Measurements from ENCODE around the gene POMC. TPM values are rescaled to one million over a fixed set of nuclear protein-coding genes. Genes with fewer than 3 reads are reported as not detected.
A peak's percentile ranks its signal among the peaks of the same experiment; 100 is the strongest.
"Not testable (repeated sequence)": the region's sequence is repeated elsewhere in the genome, so short reads cannot be mapped to it uniquely, and the experiment has no call there.

POMC gene
- total RNA-seq, 2 donors from 2014 or later, result 5.3 to 10.6 TPM

- ATAC-seq; intact Hi-C loops (cut with DNase I); DNase-seq: not testable (repeated sequence)
Observed at GRCh38 chr2:25150993-25151392, 17.4 kb downstream of the POMC start.

DNA sequence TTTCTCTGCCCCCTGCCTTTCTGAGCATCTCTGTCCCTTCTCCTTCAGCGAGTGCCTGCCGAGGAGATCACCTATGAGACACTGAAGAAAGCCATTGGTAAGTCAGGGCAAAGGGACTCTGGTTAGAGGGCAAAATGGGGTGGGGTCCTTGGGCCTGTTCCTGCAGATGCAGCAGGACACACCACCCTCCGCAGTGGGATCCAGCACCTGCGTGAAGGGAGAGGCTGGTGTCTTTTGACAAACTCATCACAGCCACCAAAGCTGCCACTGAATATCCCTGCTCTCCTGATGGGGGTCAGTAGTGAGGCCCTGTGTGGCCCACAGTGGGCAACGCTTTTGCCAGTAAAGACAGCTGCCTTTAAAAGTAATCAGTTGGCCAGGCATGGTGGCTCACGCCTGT is 18.7 kb downstream of the POMC start:
- intact Hi-C loops (cut with DNase I), result no loop called here
- ATAC-seq (no peak), DNase-seq (no peak)

GRCh38 chr2:25146896-25147295 is 21.5 kb downstream of the POMC start:
- intact Hi-C loops (cut with DNase I), result no loop called here
- no peak for ATAC-seq
- DNase-seq, result no peak

DNA sequence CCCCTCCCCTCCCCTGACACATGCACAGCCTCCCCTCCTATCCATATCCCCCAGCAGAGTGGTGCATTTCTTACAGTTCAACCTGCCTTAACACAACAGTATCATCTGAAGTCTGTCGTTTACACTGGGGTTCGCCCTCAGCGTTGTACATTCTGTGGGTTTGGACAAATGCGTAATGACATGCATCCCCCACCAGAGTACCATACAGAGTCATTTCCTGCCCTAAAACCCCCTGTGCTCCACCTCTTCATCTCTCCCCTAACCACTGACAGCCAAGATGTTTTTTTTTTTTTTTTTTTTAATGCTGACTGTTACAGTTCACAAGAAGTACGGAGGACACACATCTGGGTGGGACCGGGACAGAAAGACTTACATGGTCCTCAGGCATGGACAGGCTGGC is 22.6 kb downstream of the POMC start:
- ATAC-seq (no peak), DNase-seq (no peak)
- intact Hi-C loops (cut with DNase I), result no loop called here

GRCh38 chr2:25141120-25141519 is 27.3 kb downstream of the POMC start:
- ATAC-seq, result no peak
- intact Hi-C loops (cut with DNase I), result no loop called here
- DNase-seq, result no peak

DNA sequence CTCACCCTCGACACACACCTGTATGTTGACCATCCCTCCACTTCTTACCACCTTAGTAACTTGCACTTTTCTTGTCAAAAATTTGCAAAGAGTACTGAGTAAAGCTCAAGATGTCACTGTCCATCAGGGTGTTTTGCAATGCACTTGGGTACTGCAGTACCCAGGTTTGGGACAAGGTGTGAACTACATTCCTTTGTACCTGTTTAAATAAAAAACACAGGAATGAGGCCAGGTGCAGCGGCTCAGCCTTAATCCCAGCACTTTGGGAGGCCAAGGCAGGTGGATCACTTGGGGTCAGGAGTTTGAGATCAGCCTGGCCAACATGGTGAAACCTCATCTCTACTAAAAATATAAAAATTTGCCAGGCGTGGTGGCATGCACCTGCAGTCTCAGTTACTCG is 27.8 kb downstream of the POMC start:
- ATAC-seq; DNase-seq; intact Hi-C loops (cut with DNase I): not testable (repeated sequence)

GRCh38 chr2:25132693-25133092 is 35.7 kb downstream of the POMC start:
- ATAC-seq, result no peak
- intact Hi-C loops (cut with DNase I), result loop anchor here in 1 of 2 donors (5.0 kb wide), 1 partner anchor 90 kb away; the partner anchor contains the start of gene EFR3B
- no peak for DNase-seq

DNA sequence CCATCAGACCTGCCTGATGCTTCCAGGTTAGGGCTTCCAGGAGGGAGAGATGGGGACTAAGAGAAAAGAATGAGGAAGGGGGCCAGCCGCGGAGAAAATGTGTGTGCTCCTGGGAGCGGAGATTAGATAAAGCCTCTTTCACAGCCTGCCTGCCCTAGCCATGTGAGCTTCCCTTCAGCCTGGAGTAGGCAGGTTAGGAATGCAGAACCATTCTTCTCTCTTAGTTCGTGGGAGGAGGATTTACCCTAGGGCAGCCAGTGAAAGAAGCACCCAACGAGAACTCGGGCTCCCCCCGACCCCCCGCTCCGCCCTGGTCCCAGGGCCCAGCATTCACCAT is 36.1 kb downstream of the POMC start:
- intact Hi-C loops (cut with DNase I), result loop anchor here in 1 of 2 donors (5.0 kb wide), 1 partner anchor 90 kb away; the partner anchor contains the start of gene EFR3B
- ATAC-seq, result peak in 1 of 2 donors; percentile 12

DNA sequence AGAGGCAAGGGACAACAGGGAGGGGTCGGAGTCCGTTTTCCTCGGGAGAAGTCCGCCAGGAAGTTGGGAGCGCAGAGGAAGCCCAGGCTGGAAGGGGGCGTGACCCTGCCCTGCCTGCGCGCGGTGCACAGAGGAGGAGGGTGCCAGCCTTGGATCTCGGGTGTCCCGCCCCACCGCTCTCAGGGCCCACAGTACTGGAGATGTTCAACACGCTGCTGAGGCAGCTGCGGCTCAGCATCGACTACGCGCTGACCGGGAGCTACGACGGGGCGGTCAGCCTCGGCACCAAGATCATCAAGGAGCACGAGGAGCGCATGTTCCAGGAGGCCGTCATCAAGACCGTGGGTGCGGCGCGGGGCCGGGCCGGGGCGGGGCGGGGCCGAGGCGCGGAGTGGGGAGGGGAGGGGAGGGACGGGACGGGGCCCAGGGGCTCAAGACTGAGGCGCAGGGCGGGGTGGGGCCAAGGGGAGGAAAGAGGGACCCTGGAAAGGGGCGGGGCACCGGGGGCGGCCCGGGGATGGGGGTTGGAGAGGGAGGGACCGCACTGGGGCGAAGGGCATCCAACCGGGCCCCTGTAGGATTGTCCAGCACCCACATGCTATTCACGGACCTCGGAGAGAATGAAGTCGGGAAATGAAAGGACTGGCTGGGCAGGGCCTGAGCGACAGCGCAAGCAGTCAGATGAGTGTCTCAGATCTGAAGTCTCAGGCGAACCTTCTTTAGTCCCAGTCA is 36.6 kb downstream of the POMC start:
- intact Hi-C loops (cut with DNase I), result loop anchor here (2.0 to 5.0 kb wide), 2 partner anchors 89 to 157 kb away; partner anchors contain the start of gene EFR3B (in 1 of the 2)
- peak; percentile 54 to 73 for ATAC-seq
- peak; percentile 40 for DNase-seq

More for the DNA sequence above, 36.1 kb downstream of the POMC start:
- no peak for DNase-seq

DNA sequence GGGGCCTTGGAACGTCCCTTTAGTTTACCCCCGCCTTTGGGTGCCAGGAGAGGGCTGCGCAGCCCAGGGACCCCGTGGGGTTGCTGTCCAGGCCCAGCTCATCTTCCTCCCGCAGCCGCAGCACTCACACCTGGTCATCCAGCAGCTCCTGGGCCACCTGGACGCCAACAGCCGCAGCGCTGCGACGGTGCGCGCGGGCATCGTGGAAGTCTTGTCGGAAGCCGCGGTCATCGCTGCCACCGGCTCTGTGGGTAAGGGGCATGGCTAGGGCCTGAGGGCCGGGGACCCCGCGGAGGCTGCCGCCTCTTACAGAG is 37.2 kb downstream of the POMC start:
- intact Hi-C loops (cut with DNase I), result loop anchor here (2.0 to 5.0 kb wide), 2 partner anchors 89 to 156 kb away; partner anchors contain the start of gene EFR3B (in 1 of the 2)
- peak; percentile 26 for DNase-seq
- no peak for ATAC-seq

DNA sequence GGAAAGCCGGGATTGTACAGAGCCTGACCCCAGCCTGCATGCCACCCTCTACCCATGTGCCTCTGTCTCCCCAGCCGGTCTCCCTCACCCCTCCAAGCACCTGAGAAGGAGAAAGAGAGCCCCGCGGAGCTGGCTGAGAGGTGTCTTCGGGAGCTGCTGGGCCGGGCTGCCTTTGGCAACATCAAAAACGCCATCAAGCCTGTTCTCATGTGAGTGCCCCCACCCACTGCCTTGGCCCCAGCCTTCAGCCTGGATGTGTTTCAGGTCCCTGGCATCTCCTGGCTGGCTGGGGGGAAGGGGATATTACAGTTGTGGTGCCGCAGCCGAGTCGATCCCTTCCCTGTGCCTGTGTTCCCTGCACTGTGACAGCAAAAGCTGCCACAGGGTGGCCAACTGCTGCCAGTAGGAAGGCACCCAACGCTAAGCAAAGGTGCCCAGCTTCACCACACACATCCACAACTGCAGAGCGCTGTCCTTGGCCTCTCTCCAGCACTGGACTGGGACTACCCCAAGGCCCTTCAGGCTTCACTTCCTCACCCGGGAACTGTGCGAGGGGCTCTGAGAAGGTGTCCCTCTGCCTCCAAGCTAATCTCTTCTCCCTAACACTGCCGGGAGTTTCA is 38.4 kb downstream of the POMC start:
- ATAC-seq (no peak), DNase-seq (no peak)
- intact Hi-C loops (cut with DNase I), result loop anchor here (2.0 to 5.0 kb wide), 2 partner anchors 88 to 155 kb away; partner anchors contain the start of gene EFR3B (in 1 of the 2)

- ATAC-seq (no peak), DNase-seq (no peak)
- intact Hi-C loops (cut with DNase I), result loop anchor here in 1 of 2 donors (1.0 kb wide), 1 partner anchor 152 kb away; no protein-coding TSS in a partner anchor
Observed at GRCh38 chr2:25127646-25128045, 40.7 kb downstream of the POMC start.

GRCh38 chr2:25127071-25127470 is 41.3 kb downstream of the POMC start:
- ATAC-seq; intact Hi-C loops (cut with DNase I): not testable (repeated sequence)

DNA sequence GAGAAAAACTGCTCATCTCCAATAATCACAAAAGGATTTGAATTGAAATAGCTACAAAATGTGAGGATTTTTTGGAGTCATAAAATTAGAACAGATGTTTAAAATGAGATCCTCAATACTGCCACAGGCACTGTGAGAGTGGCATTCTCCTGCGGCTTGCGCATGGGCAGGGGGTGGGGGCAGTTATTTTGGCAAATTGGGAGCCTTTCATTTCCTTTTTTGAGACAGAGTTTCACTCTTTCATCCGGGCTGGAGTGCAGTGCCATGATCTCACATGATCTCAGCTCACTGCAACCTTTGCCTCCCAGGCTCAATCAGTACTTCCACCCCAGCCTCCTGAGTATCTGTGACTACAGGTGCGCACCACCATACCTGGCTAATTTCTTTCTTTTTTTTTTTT is 42.4 kb downstream of the POMC start:
- DNase-seq (no peak), ATAC-seq (no peak)
- intact Hi-C loops (cut with DNase I), result no loop called here

More at GRCh38 chr2:25127071-25127470, 41.3 kb downstream of the POMC start:
- DNase-seq, result not testable (repeated sequence)

- ATAC-seq (no peak), DNase-seq (no peak)
- intact Hi-C loops (cut with DNase I), result no loop called here
Observed at GRCh38 chr2:25125189-25125588, 43.2 kb downstream of the POMC start.

- ATAC-seq (peak in 1 of 2 donors; percentile 15), DNase-seq (no peak)
- intact Hi-C loops (cut with DNase I), result no loop called here
Observed at GRCh38 chr2:25123682-25124081, 44.7 kb downstream of the POMC start.

- ATAC-seq, result no peak
- no peak for DNase-seq
- intact Hi-C loops (cut with DNase I), result no loop called here
Observed at GRCh38 chr2:25122367-25122766, 46.0 kb downstream of the POMC start.

DNA sequence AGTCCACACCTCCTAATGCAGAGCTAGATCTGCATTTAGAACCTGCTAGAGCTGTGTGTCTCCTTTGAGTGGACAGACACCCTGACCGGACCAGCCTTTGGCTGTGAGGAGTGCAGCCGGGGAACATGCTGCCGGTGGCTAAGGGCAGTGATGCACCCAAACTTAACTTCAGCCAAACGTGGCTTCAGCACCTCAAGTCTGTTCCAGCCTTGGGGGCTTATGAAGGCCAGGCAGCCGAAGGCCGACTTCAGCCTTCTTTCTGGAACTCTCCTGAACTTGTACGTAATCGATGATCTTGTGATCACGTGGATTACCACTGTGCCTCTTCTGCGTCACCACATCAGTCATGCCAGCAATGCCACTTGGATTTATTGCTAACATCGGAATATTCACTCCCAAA is 49.1 kb downstream of the POMC start:
- no peak for ATAC-seq
- intact Hi-C loops (cut with DNase I), result no loop called here
- DNase-seq, result no peak

GRCh38 chr2:25116956-25117355 is 51.4 kb downstream of the POMC start:
- intact Hi-C loops (cut with DNase I), result no loop called here
- ATAC-seq, result no peak
- no peak for DNase-seq

DNA sequence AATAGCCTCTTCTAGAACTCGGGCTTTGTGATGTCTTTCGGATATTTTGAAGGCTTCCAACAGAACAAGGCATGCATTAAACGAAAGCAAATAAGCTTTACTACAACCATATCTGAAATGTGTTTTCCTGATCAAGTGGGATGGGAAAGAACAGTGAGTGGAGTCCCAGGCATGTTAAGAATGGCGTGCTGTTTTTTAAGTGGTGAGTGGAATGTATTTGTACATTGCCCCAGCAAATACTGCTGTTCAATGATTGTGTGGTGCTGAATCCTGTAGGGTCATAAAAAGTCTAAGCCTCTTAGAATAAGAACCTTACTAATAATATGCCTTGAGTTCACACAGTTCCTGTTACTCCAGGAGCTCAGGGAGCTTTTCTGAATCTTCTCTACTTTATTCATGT is 52.5 kb downstream of the POMC start:
- ATAC-seq, result no peak
- intact Hi-C loops (cut with DNase I), result no loop called here
- DNase-seq, result no peak
